Measurements from ENCODE around the gene MICOS13.

GRCh38 chr19:5694956-5695648 is 14.8 kb upstream of the MICOS13 start:
- no peak for TF ChIP-seq ZFX (IDR thresholded peaks at IDR 0.05)
- TF ChIP-seq, protein P1, sequence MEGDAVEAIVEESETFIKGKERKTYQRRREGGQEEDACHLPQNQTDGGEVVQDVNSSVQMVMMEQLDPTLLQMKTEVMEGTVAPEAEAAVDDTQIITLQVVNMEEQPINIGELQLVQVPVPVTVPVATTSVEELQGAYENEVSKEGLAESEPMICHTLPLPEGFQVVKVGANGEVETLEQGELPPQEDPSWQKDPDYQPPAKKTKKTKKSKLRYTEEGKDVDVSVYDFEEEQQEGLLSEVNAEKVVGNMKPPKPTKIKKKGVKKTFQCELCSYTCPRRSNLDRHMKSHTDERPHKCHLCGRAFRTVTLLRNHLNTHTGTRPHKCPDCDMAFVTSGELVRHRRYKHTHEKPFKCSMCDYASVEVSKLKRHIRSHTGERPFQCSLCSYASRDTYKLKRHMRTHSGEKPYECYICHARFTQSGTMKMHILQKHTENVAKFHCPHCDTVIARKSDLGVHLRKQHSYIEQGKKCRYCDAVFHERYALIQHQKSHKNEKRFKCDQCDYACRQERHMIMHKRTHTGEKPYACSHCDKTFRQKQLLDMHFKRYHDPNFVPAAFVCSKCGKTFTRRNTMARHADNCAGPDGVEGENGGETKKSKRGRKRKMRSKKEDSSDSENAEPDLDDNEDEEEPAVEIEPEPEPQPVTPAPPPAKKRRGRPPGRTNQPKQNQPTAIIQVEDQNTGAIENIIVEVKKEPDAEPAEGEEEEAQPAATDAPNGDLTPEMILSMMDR (conservative IDR thresholded peaks at IDR 0.05): no peak
